Stimulated activated memory B cell treated with anti-CD40 and anti-IgM and Interleukin-4, amounts not matched to agents 10 μg/mL and 1 μg/mL and 100 μg/mL, for 72 hours (primary cell): ENCODE measurements around the gene NAGK.
"Not testable (repeated sequence)": the region's sequence is repeated elsewhere in the genome, so short reads cannot be mapped to it uniquely, and the experiment has no call there.

ENCODE experiments used
- ATAC-seq: fragments of 150-1000 bp; cut with Tn5 transposase; 2 replicates; pipeline ENCODE4 v1.10.0; 2021
- H3K27ac Mint-ChIP-seq: one replicate; pipeline ENCODE4 v1.8.0; 2022; ENCODE audit warnings: mild to moderate bottlenecking, mixed read lengths
- H3K27me3 Mint-ChIP-seq: one replicate; pipeline ENCODE4 v1.8.0; 2022; ENCODE audit warnings: mixed read lengths
- H3K36me3 Mint-ChIP-seq: one replicate; pipeline ENCODE4 v1.8.0; 2022; ENCODE audit warnings: mixed read lengths
- H3K4me1 Mint-ChIP-seq: one replicate; pipeline ENCODE4 v1.8.0; 2022; ENCODE audit warnings: mixed read lengths
- H3K4me3 Mint-ChIP-seq: one replicate; pipeline ENCODE4 v1.8.0; 2022; ENCODE audit warnings: mild to moderate bottlenecking, moderate library complexity, mixed read lengths
- H3K9me3 Mint-ChIP-seq: one replicate; pipeline ENCODE4 v1.8.0; 2022; ENCODE audit warnings: mixed read lengths

The NAGK gene

GRCh38 chr2:71063216-71063615, 5.2 kb upstream of the NAGK start:
- H3K27ac Mint-ChIP-seq, result peak overlapping the region; percentile 83

DNA sequence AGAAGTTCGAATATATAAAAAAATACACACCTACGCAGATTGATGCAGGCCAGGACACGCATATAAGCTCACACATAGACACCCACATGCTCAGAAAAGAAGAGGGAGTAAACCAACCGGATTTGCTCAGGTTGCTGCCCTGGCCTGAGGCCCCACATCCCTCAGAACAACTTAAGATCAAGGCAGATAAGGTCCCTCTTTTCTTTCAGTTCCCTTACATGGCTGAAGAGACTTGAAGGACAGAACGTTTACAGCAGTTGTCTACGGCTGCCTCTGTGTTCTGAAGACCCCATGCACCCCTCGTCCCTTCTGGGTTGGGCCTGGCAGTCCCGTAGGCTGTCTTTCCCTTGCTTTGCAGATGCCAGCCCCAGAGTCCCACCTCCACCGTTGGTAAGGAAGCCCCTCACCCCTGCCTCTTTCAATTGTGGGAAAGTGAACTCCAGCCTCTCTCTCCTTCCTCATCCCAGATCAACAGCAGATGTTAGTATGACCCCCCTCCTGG, 4.3 kb upstream of the NAGK start:
- Mint-ChIP-seq H3K4me3 (no peak overlapping the region), H3K27me3 (no peaks in the 10 kb centered on the region), H3K27ac (peak overlapping the region; percentile 83), H3K9me3 (no peaks in the 10 kb centered on the region), H3K4me1 (peaks cover 51% of the 10 kb centered on the region), H3K36me3 (no peaks in the 10 kb centered on the region)
- ATAC-seq, result no peak

More at GRCh38 chr2:71063216-71063615, 5.2 kb upstream of the NAGK start:
- ATAC-seq, result no peak
- peaks cover 51% of the 10 kb centered on the region for H3K4me1 Mint-ChIP-seq
- H3K4me3 Mint-ChIP-seq, result no peak overlapping the region
- no peaks in the 10 kb centered on the region for H3K27me3 Mint-ChIP-seq
- H3K9me3 Mint-ChIP-seq, result no peaks in the 10 kb centered on the region
- H3K36me3 Mint-ChIP-seq, result no peaks in the 10 kb centered on the region

GRCh38 chr2:71064754-71065621, 3.5 kb upstream of the NAGK start:
- Mint-ChIP-seq H3K27ac (peak overlapping the region; percentile 83), H3K4me3 (peak overlapping the region; percentile 64), H3K4me1 (peaks cover 58% of the 10 kb centered on the region), H3K9me3 (no peaks in the 10 kb centered on the region), H3K27me3 (no peaks in the 10 kb centered on the region), H3K36me3 (peaks cover 5% of the 10 kb centered on the region)
- ATAC-seq, result peak; percentile 40

- H3K27me3 Mint-ChIP-seq, result no peaks in the 10 kb centered on the region
- peaks cover 69% of the 10 kb centered on the region for H3K4me1 Mint-ChIP-seq
- H3K27ac Mint-ChIP-seq, result peak overlapping the region; percentile 81
- no peaks in the 10 kb centered on the region for H3K9me3 Mint-ChIP-seq
- ATAC-seq, result no peak
- H3K4me3 Mint-ChIP-seq, result no peak overlapping the region
- peaks cover 6% of the 10 kb centered on the region for H3K36me3 Mint-ChIP-seq
These were observed 1.6 kb upstream of the NAGK start for GRCh38 chr2:71066856-71067255.

DNA sequence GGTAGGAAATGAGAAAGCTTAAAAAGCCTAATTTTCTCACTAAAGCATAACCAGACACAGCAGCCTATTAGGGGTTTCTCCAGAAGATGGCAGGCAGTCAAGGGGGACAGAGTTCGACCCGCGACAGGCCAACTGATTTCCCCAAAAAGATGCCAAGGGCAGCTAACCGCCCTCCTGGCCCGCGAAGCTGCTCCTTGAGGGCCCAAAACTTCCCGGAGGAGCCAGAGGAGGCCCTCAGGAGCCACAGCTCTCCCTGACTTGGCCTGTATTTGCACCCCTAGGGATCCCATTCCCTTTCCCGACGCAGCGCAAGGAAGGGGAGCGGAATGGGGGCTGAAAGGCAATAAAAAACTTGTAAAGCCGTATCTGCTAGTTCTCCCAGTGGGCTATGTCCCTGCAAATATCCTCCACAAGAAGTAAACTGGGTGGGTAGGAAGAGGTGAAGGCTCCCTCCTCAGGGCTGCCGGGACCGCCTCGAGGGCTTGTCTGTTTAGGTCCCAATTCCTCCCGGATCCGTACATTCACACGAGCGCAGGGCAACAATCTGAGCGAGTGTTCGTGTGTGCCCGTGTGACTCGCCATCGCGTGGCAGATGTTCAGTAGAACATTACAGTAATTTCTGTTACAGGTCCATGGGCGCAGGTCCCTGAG, 756 bp upstream of the NAGK start:
- Mint-ChIP-seq H3K27me3 (no peaks in the 10 kb centered on the region), H3K27ac (peak overlapping the region; percentile 81), H3K4me3 (peak overlapping the region; percentile 82), H3K9me3 (no peaks in the 10 kb centered on the region), H3K4me1 (peaks cover 77% of the 10 kb centered on the region), H3K36me3 (peaks cover 6% of the 10 kb centered on the region)
- no peak for ATAC-seq

GRCh38 chr2:71069376-71069775, 928 bp downstream of the NAGK start:
- peak overlapping the region; percentile 81 for H3K27ac Mint-ChIP-seq
- peaks cover 18% of the 10 kb centered on the region for H3K36me3 Mint-ChIP-seq
- H3K9me3 Mint-ChIP-seq, result no peaks in the 10 kb centered on the region
- H3K4me1 Mint-ChIP-seq, result peaks cover 79% of the 10 kb centered on the region
- no peak for ATAC-seq
- peak overlapping the region; percentile 82 for H3K4me3 Mint-ChIP-seq
- H3K27me3 Mint-ChIP-seq, result no peaks in the 10 kb centered on the region

DNA sequence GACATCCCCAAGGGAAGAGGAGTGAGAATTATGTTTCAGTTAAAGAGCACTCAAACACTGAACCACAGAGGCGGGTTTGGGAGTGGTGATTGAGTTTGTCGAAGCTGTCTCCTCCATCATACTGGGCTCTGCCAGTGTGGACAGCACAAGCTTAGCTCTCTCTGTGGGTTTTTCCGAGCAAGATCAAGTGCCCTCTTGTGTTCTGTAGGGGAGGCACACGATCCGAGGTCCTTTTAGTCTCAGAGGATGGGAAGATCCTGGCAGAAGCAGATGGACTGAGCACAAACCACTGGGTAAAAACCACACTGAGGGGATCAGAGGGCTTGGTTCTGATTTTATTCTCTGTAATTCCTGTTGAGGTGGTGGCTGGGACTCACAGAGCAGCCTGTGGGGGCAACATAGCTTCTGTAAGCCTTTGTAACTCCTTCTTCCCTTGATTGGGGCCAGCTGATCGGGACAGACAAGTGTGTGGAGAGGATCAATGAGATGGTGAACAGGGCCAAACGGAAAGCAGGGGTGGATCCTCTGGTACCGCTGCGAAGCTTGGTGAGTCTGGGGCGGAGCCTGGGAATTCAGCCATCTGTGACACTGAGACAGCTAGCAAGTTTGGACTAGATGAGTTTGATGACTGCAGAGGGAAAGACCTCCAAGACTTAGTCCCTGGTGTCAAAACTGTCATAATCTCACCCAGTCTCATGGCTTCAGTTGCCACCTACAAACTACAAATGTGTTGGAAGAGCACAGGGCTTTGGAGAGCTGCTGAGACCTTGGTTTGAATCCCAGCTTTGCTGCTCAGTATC, 2.0 kb downstream of the NAGK start:
- no peaks in the 10 kb centered on the region for H3K27me3 Mint-ChIP-seq
- H3K27ac Mint-ChIP-seq, result peak overlapping the region; percentile 81
- ATAC-seq, result peak; percentile 40
- H3K36me3 Mint-ChIP-seq, result peaks cover 21% of the 10 kb centered on the region
- no peaks in the 10 kb centered on the region for H3K9me3 Mint-ChIP-seq
- H3K4me3 Mint-ChIP-seq, result peak overlapping the region; percentile 82
- peaks cover 69% of the 10 kb centered on the region for H3K4me1 Mint-ChIP-seq

- ATAC-seq, result peak; percentile 72
- no peaks in the 10 kb centered on the region for H3K27me3 Mint-ChIP-seq
- no peaks in the 10 kb centered on the region for H3K9me3 Mint-ChIP-seq
- peaks cover 25% of the 10 kb centered on the region for H3K36me3 Mint-ChIP-seq
- H3K4me3 Mint-ChIP-seq, result peak overlapping the region; percentile 82
- peaks cover 63% of the 10 kb centered on the region for H3K4me1 Mint-ChIP-seq
- peak overlapping the region; percentile 81 for H3K27ac Mint-ChIP-seq
These were observed 3.4 kb downstream of the NAGK start for GRCh38 chr2:71071681-71072398.

GRCh38 chr2:71072492-71072891, 4.0 kb downstream of the NAGK start:
- no peak for ATAC-seq
- H3K36me3 Mint-ChIP-seq, result peaks cover 31% of the 10 kb centered on the region
- peak overlapping the region; percentile 27 for H3K4me3 Mint-ChIP-seq
- H3K4me1 Mint-ChIP-seq, result peaks cover 57% of the 10 kb centered on the region
- no peaks in the 10 kb centered on the region for H3K27me3 Mint-ChIP-seq
- H3K9me3 Mint-ChIP-seq, result no peaks in the 10 kb centered on the region
- H3K27ac Mint-ChIP-seq, result peak overlapping the region; percentile 81

- no peak overlapping the region for H3K4me3 Mint-ChIP-seq
- peaks cover 53% of the 10 kb centered on the region for H3K4me1 Mint-ChIP-seq
- ATAC-seq, result no peak
- no peaks in the 10 kb centered on the region for H3K9me3 Mint-ChIP-seq
- H3K36me3 Mint-ChIP-seq, result peaks cover 37% of the 10 kb centered on the region
- peak overlapping the region; percentile 81 for H3K27ac Mint-ChIP-seq
- H3K27me3 Mint-ChIP-seq, result no peaks in the 10 kb centered on the region
These were observed 5.0 kb downstream of the NAGK start for GRCh38 chr2:71073475-71073874.

- no peaks in the 10 kb centered on the region for H3K9me3 Mint-ChIP-seq
- ATAC-seq, result no peak
- H3K27ac Mint-ChIP-seq, result no peak overlapping the region
- H3K4me3 Mint-ChIP-seq, result no peak overlapping the region
- H3K27me3 Mint-ChIP-seq, result no peaks in the 10 kb centered on the region
- peaks cover 45% of the 10 kb centered on the region for H3K4me1 Mint-ChIP-seq
- peaks cover 42% of the 10 kb centered on the region for H3K36me3 Mint-ChIP-seq
These were observed 6.5 kb downstream of the NAGK start for GRCh38 chr2:71074893-71075395.

DNA sequence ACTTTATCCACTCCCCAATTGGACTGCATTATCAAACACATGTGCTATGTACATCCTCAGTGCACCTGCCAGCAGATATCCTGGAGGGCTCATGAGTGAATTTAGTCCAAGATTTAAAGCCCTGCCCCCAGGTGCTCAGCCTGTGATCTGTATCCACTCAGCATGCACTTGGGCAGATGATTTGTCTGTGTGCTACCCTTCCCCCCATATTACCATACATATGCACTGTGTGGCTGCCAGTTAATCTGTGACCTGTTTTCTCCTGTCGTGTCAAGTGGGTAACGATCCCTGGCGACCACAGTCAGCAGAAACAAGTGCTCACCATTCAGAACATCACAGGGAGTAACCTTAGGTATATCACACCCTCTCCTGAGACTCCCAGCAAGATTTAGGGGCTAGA, 10.2 kb downstream of the NAGK start:
- Mint-ChIP-seq H3K4me3 (no peak overlapping the region), H3K4me1 (peaks cover 18% of the 10 kb centered on the region), H3K36me3 (peaks cover 36% of the 10 kb centered on the region), H3K9me3 (no peaks in the 10 kb centered on the region), H3K27ac (peak overlapping the region; percentile 26), H3K27me3 (no peaks in the 10 kb centered on the region)
- no peak for ATAC-seq

DNA sequence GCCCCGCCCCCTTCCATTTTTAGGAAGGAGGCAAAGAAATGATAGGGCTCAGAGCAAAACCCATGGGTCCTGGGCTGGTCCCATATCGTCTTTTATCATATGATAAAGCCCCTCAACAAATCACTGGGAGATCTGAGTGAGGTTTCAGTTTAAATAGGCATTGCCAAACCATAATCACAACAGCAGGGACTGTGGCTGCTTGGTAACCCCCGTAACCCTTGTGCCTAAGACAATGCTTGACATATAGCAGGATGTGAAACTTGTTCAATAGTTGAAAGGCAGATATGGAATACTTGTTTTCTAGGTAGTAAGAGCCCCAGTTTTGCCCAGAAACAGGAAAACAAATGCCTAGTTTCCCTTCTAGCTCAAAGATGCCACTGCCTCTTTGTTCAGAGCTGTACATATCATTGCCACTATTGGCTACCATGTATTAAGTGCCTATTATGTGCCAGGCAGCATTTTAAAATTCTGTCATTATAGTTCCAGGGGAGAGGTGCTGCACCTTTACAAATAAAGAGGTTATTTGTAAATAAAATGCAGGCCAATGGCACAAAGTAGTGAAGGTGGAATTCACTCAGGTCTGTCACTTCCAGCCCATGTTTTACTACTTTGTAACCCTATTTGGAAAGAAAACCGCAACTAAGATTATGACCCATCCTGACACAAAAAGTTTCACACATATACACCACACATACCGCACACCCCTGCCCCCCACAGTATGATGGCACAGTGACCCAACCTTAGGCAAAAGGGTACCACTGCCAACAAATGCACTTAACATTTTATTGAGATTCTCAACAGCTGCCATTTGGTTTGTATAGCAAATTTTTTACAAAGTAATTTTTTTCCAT, 14.2 kb downstream of the NAGK start:
- peak; percentile 75 for ATAC-seq
- H3K36me3 Mint-ChIP-seq, result peaks cover 15% of the 10 kb centered on the region

DNA sequence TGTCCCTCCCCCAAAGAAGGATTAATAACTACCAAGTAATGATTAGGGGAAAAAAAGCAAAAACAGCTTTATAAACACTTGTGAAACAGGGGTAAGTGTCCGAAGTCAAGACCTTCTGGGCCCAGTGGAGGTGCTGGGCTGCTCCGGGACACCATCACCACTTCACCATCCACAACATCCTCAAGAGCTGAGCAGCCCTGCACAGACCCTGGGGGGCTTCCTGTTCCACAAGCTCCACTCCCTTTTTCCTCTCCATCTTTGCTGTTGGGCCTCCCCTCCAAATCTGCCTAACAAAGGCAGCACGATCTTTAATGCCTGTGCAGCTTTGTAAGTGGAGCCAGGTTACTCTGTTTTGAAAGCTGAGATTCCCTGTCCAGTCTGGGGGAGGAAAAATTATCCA, 14.8 kb downstream of the NAGK start:
- H3K4me1 Mint-ChIP-seq, H3K9me3 Mint-ChIP-seq, H3K27ac Mint-ChIP-seq, H3K4me3 Mint-ChIP-seq, ATAC-seq: not testable (repeated sequence)
- peaks cover 13% of the 10 kb centered on the region for H3K27me3 Mint-ChIP-seq
- peaks cover 11% of the 10 kb centered on the region for H3K36me3 Mint-ChIP-seq

More for the DNA sequence above, 14.2 kb downstream of the NAGK start:
- Mint-ChIP-seq H3K27me3 (peaks cover 6% of the 10 kb centered on the region), H3K9me3 (no peaks in the 10 kb centered on the region), H3K4me3 (no peak overlapping the region), H3K27ac (no peak overlapping the region), H3K4me1 (peaks cover 9% of the 10 kb centered on the region)
